IMR-90 (cell line): ENCODE data around the gene ANKRD13B. TPM values are rescaled to one million over a fixed set of nuclear protein-coding genes. Genes with fewer than 3 reads are reported as not detected.

Experiments
- ATAC-seq: fragments of 200-7000 bp; cut with Tn5 transposase; 2 replicates; pipeline ENCODE4 v1.9.1; 2020; ENCODE audit warnings: low read depth, mild to moderate bottlenecking, moderate library complexity
- BruUV-seq: library from RNA; stranded (reverse); fragments of 400-500 nt; replicated peaks from 2 replicates; lab custom pipeline; 2021; lab: Mats Ljungman, UMichigan
- CTCF ChIA-PET: fragments of 300-600 bp; formaldehyde crosslinking; extraction: SDS; loops from one replicate; lab custom pipeline; 2021; ENCODE audit warnings: antibody characterized with exemption; lab: Yijun Ruan, JAX
- POLR2A ChIA-PET: fragments of 300-600 bp; sonication (Branson Sonifier 250); formaldehyde crosslinking; loops from one replicate; lab custom pipeline; 2022; ENCODE audit warnings: antibody characterized with exemption; ENCODE audit not compliant: unreplicated experiment; lab: Charles Lee
- DNase-seq: peaks from one replicate; pipeline ENCODE4 v3.0.0; 2013
- H2AFZ ChIP-seq: replicated peaks from 2 replicates; pipeline ENCODE3; 2013; ENCODE audit warnings: low read length, mild to moderate bottlenecking; ENCODE audit not compliant: poor library complexity
- H2AK5ac ChIP-seq: 2 replicates; pipeline ENCODE4 v1.6.1; 2013; ENCODE audit warnings: low read depth, low read length, inconsistent platforms
- H2AK9ac ChIP-seq: replicated peaks from 2 replicates; pipeline ENCODE3; 2013; ENCODE audit warnings: mild to moderate bottlenecking, low read depth, low read length, moderate library complexity; ENCODE audit not compliant: poor library complexity
- H2BK120ac ChIP-seq: 2 replicates; pipeline ENCODE4 v1.6.1; 2013; ENCODE audit warnings: low read depth, low read length, inconsistent platforms
- H2BK15ac ChIP-seq: 3 replicates; pipeline ENCODE4 v1.6.1; 2013; ENCODE audit warnings: low read depth, low read length, inconsistent platforms
- H2BK20ac ChIP-seq: 2 replicates; pipeline ENCODE4 v1.6.1; 2013; ENCODE audit warnings: low read depth, mild to moderate bottlenecking, inconsistent platforms, low read length, moderate library complexity
- H2BK5ac ChIP-seq: 2 replicates; pipeline ENCODE4 v1.6.1; 2013; ENCODE audit warnings: mild to moderate bottlenecking, low read depth, low read length, inconsistent platforms; ENCODE audit not compliant: poor library complexity, severe bottlenecking
- H3K14ac ChIP-seq: replicated peaks from 2 replicates; pipeline ENCODE4 v1.6.1; 2013; ENCODE audit warnings: low read depth, low read length, inconsistent platforms
- H3K18ac ChIP-seq: 2 replicates; pipeline ENCODE4 v1.6.1; 2013; ENCODE audit warnings: low read depth, low read length, control low read depth
- H3K23ac ChIP-seq: 2 replicates; pipeline ENCODE4 v1.6.1; 2013; ENCODE audit warnings: low read depth, low read length, inconsistent platforms
- H3K27ac ChIP-seq: 2 replicates; pipeline ENCODE4 v1.5.1; 2013; ENCODE audit warnings: mild to moderate bottlenecking, control low read depth, low read length; ENCODE audit not compliant: insufficient read depth
- H3K27me3 ChIP-seq: 2 replicates; pipeline ENCODE4 v1.6.1; 2013; ENCODE audit warnings: low read length; ENCODE audit not compliant: control insufficient read depth, insufficient read depth
- H3K36me3 ChIP-seq: 2 replicates; pipeline ENCODE4 v1.6.1; 2013; ENCODE audit warnings: low read length, mixed read lengths; ENCODE audit not compliant: control insufficient read depth, insufficient read depth
- H3K4ac ChIP-seq: 2 replicates; pipeline ENCODE4 v1.6.1; 2013; ENCODE audit warnings: low read depth, low read length, inconsistent platforms
- H3K4me1 ChIP-seq: 2 replicates; pipeline ENCODE4 v1.6.1; 2013; ENCODE audit warnings: low read length, mixed read lengths; ENCODE audit not compliant: control insufficient read depth, insufficient read depth
- H3K4me2 ChIP-seq: 2 replicates; pipeline ENCODE4 v1.6.1; 2013; ENCODE audit warnings: low read depth, mild to moderate bottlenecking, control low read depth, low read length, moderate library complexity
- H3K4me3 ChIP-seq: 2 replicates; pipeline ENCODE4 v1.5.1; 2013; ENCODE audit warnings: low read depth, mild to moderate bottlenecking, control low read depth, low read length, moderate library complexity; ENCODE audit not compliant: insufficient read depth
- H3K56ac ChIP-seq: 2 replicates; pipeline ENCODE4 v1.6.1; 2013; ENCODE audit warnings: low read length, inconsistent platforms; ENCODE audit not compliant: insufficient read depth; ENCODE audit errors: extremely low read depth
- H3K79me1 ChIP-seq, 2 experiments: 2 replicates each; pipeline ENCODE4 v1.6.1; 2013; ENCODE audit warnings: low read length in 2 of 2, inconsistent platforms in 1 of 2, low read depth in 1 of 2
- H3K9ac ChIP-seq: 2 replicates; pipeline ENCODE4 v1.6.1; 2013; ENCODE audit warnings: low read depth, low read length, control low read depth
- H3K9me1 ChIP-seq: 2 replicates; pipeline ENCODE4 v1.6.1; 2013; ENCODE audit warnings: low read length, inconsistent platforms; ENCODE audit not compliant: insufficient read depth
- H3K9me3 ChIP-seq: 2 replicates; pipeline ENCODE4 v1.6.1; 2013; ENCODE audit warnings: low read length; ENCODE audit not compliant: control insufficient read depth, insufficient read depth
- H4K20me1 ChIP-seq: 2 replicates; pipeline ENCODE4 v1.6.1; 2013; ENCODE audit warnings: low read length, inconsistent platforms; ENCODE audit not compliant: insufficient read depth
- H4K5ac ChIP-seq: 2 replicates; pipeline ENCODE4 v1.6.1; 2013; ENCODE audit warnings: mild to moderate bottlenecking, low read depth, low read length, control low read depth
- H4K8ac ChIP-seq, 2 experiments: 2 replicates each; pipeline ENCODE4 v1.6.1; 2013; ENCODE audit warnings: low read depth in 2 of 2, low read length in 2 of 2, control low read depth in 1 of 2, inconsistent platforms in 1 of 2
- H4K91ac ChIP-seq: 2 replicates; pipeline ENCODE4 v1.6.1; 2013; ENCODE audit warnings: low read depth, low read length, inconsistent platforms; ENCODE audit not compliant: insufficient read depth
- BHLHE40 ChIP-seq: fragments of 150-350 bp; IDR thresholded peaks from 2 replicates; pipeline ENCODE4 v1.6.1; 2016; ENCODE audit warnings: mild to moderate bottlenecking, low read depth, low read length
- CEBPB ChIP-seq: IDR thresholded peaks from 2 replicates; pipeline ENCODE4 v1.6.1; 2012; ENCODE audit warnings: low read depth, low read length, improper control_type of control experiment
- CHD1 ChIP-seq: IDR thresholded peaks from 2 replicates; pipeline ENCODE4 v1.6.1; 2012; ENCODE audit warnings: low read depth, low read length, improper control_type of control experiment
- CTCF ChIP-seq: conservative IDR thresholded peaks from 2 replicates; pipeline ENCODE4 v1.5.1; 2012; ENCODE audit warnings: mild to moderate bottlenecking, low read depth, low read length, improper control_type of control experiment
- FOS ChIP-seq: fragments of 150-350 bp; IDR thresholded peaks from 2 replicates; pipeline ENCODE4 v1.6.1; 2016; ENCODE audit warnings: low read depth, low read length
- MAFK ChIP-seq: IDR thresholded peaks from 2 replicates; pipeline ENCODE4 v1.6.1; 2012; ENCODE audit warnings: low read depth, low read length, improper control_type of control experiment
- MAZ ChIP-seq: IDR thresholded peaks from 2 replicates; pipeline ENCODE4 v1.6.1; 2012; ENCODE audit warnings: low read depth, mild to moderate bottlenecking, low read length, improper control_type of control experiment, moderate library complexity, borderline replicate concordance
- MXI1 ChIP-seq: IDR thresholded peaks from 2 replicates; pipeline ENCODE4 v1.6.1; 2012; ENCODE audit warnings: low read depth, mild to moderate bottlenecking, low read length, moderate library complexity, borderline replicate concordance
- NFE2L2 ChIP-seq: fragments of 150-350 bp; IDR thresholded peaks from 2 replicates; pipeline ENCODE4 v1.6.1; 2016; ENCODE audit warnings: low read depth, mild to moderate bottlenecking, low read length
- POLR2A ChIP-seq: IDR thresholded peaks from 2 replicates; pipeline ENCODE4 v1.6.1; 2012; ENCODE audit warnings: mild to moderate bottlenecking, low read depth, low read length
- RAD21 ChIP-seq: IDR thresholded peaks from 2 replicates; pipeline ENCODE4 v1.6.1; 2012; ENCODE audit warnings: low read length, improper control_type of control experiment
- RCOR1 ChIP-seq: IDR thresholded peaks from 2 replicates; pipeline ENCODE4 v1.6.1; 2012; ENCODE audit warnings: mild to moderate bottlenecking, low read length, improper control_type of control experiment; ENCODE audit not compliant: insufficient replicate concordance
- RFX5 ChIP-seq: IDR thresholded peaks from 2 replicates; pipeline ENCODE4 v1.8.0; 2012; ENCODE audit warnings: low read depth, mild to moderate bottlenecking, low read length, moderate library complexity
- SMC3 ChIP-seq: fragments of 150-350 bp; IDR thresholded peaks from 2 replicates; pipeline ENCODE4 v1.6.1; 2016; ENCODE audit warnings: low read depth, mild to moderate bottlenecking, antibody characterized with exemption, low read length, moderate library complexity
- WGBS, 2 experiments: methylation state at CpG; one replicate each; pipeline versions ENCODE4 v1.1.5 to v1.1.7; 2013; ENCODE audit warnings: missing lambda C conversion rate in 2 of 2; ENCODE audit not compliant: insufficient read length in 1 of 2; ENCODE audit errors: extremely low coverage in 2 of 2; 5-methylcytosine and 5-hydroxymethylcytosine counted together
- dilution Hi-C: fragments of 300-500 bp; cut with HindIII; formaldehyde crosslinking; loops from one replicate; pipeline ENCODE4 v1.14.3; 2018; ENCODE audit warnings: low sequenced_read_pairs; ENCODE audit not compliant: unreplicated experiment
- in situ Hi-C: fragments of 300-500 bp; cut with MboI; formaldehyde crosslinking; loops from 3 replicates; pipeline ENCODE4 v1.14.3; 2019; ENCODE audit warnings: low sequenced_read_pairs, inconsistent platforms, mixed read lengths
- intact Hi-C: fragments of 100-400 bp; cut with micrococcal nuclease; formaldehyde crosslinking; loops from 2 replicates; pipeline ENCODE4 v1.10.0; 2022
- polyA plus RNA-seq, 3 experiments: library from polyadenylated mRNA; depleted of rRNA; stranded (reverse); fragments of >200 nt; gene quantifications; 2 replicates each; pipeline ENCODE4 v1.2.3, GENCODE V29; 2012; ENCODE audit warnings: low replicate concordance in 1 of 3
- total RNA-seq: library from RNA; depleted of rRNA; stranded (reverse); fragments of >200 nt; gene quantifications from 2 replicates; pipeline ENCODE4 v1.2.3, GENCODE V29; 2012
- TF ChIP-seq, protein P1 (sequence below): fragments of 150-350 bp; IDR thresholded peaks from 2 replicates; pipeline ENCODE4 v1.6.1; 2017; ENCODE audit warnings: mild to moderate bottlenecking, antibody characterized with exemption, low read length, low read depth

The ANKRD13B gene
- total and polyA plus RNA-seq, 2 of the 4 experiments (the other 2 are of a cell fraction), result 0.90 to 4.0 TPM

DNA sequence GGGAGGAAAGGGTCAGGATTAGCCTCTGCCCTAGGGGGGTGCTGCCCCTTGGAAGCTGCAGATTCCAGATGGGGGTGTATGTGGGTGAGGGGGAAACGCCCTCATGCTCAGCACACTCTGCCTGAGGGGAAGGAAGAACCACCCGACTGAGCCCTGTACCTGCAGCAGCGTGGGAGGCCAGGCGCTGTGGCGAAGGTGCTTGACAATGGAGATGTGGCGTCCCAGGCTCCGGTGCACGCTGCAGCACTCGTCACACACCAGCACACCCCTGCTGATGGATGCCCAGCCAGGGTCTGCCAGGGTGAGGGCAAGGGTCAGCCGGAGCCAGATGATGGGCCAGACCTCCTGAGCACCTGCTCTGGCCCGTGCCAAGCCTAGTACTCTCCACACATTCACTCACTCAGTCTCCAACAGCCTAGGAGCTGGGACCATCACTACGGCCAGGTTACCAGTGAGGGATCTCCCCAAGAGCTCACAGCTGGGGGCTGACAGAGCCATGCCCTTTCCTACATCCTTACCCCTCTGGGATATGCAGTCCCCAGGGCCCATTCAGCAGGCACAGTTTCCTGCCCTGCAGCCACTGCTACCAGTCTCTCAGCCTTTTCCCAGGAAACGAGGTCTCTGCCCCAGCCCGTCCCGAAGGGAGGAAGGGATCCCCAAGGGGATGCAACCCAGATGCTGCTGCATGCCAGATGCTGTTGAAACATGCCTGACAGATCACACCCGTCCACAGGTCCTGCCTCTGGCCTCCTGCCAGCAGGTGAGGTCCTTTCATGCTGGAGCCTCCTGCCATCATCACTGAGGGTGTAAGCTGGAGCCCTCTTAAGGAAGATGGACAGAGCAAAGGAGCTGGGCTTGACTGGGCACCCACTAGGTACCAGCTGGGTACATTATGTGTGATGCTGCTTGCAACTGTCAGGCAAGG is 9.3 kb upstream of the ANKRD13B start:
- no peak overlapping the region for H3K14ac ChIP-seq
- 95% methylated on average over 11 of the region's 16 CpGs; no CpG with 5 or more reads in 1 of the 2 experiments for WGBS, 2 experiments
- dilution Hi-C loops (no loop called here), intact Hi-C loops (no loop called here), in situ Hi-C loops (no loop called here)
- CTCF ChIA-PET, result interaction anchor here (0.6 kb wide), 1 partner anchor 421 kb away, joined by 3 read pairs; no protein-coding TSS in a partner anchor
- H2BK5ac ChIP-seq, result no peak overlapping the region
- no TSS peak for BruUV-seq
- no peak overlapping the region for H4K5ac ChIP-seq
- H4K8ac ChIP-seq, result peak overlapping the region in 1 of 2 experiments; percentile 46; a peak in 1 of 4 replicates
- no peak overlapping the region for H2BK15ac ChIP-seq
- ATAC-seq, result no peak
- H3K27ac ChIP-seq, result no peak overlapping the region
- H3K18ac ChIP-seq, result no peak overlapping the region
- H2AK5ac ChIP-seq, result peak overlapping the region; percentile 0; the same call in 1 of the 2 replicates
- H2BK20ac ChIP-seq, result no peak overlapping the region
- H2AK9ac ChIP-seq, result peak overlapping the region; percentile 73
- H4K91ac ChIP-seq, result no peak overlapping the region
- H3K9ac ChIP-seq, result no peak overlapping the region
- no peak overlapping the region for H3K23ac ChIP-seq
- H3K27me3 ChIP-seq, result no peaks in the 10 kb centered on the region
- peaks cover 62% of the 10 kb centered on the region for H4K20me1 ChIP-seq
- H3K4ac ChIP-seq, result no peak overlapping the region
- H2AFZ ChIP-seq, result no peak overlapping the region
- H3K36me3 ChIP-seq, result peaks cover 30% of the 10 kb centered on the region
- H3K4me1 ChIP-seq, result peaks cover 21% of the 10 kb centered on the region; the same call in 1 of the 2 replicates
- no peak overlapping the region for H3K56ac ChIP-seq
- H2BK120ac ChIP-seq, result no peak overlapping the region
- DNase-seq, result no peak
- H3K9me3 ChIP-seq, result no peaks in the 10 kb centered on the region
- POLR2A ChIA-PET, result no interaction called here
- no peak overlapping the region for H3K4me3 ChIP-seq
- peaks cover 38 to 89% of the 10 kb centered on the region in 2 experiments for H3K79me1 ChIP-seq
- peaks cover 26% of the 10 kb centered on the region for H3K9me1 ChIP-seq
- H3K4me2 ChIP-seq, result no peak overlapping the region
- no peak for TF ChIP-seq SMC3
- no peak for TF ChIP-seq FOS
- no peak for TF ChIP-seq MAFK
- no peak for TF ChIP-seq CHD1
- no peak for TF ChIP-seq RAD21
- no peak for TF ChIP-seq RCOR1
- TF ChIP-seq MXI1, result no peak
- no peak for TF ChIP-seq BHLHE40
- TF ChIP-seq CEBPB, result no peak
- no peak for TF ChIP-seq MAZ
- TF ChIP-seq POLR2A, result no peak
- no peak for TF ChIP-seq CTCF
- TF ChIP-seq, protein P1, sequence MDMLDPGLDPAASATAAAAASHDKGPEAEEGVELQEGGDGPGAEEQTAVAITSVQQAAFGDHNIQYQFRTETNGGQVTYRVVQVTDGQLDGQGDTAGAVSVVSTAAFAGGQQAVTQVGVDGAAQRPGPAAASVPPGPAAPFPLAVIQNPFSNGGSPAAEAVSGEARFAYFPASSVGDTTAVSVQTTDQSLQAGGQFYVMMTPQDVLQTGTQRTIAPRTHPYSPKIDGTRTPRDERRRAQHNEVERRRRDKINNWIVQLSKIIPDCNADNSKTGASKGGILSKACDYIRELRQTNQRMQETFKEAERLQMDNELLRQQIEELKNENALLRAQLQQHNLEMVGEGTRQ, result no peak
- no peak for TF ChIP-seq NFE2L2
- no peak for TF ChIP-seq RFX5
